Urothelium cell line (cell line): ENCODE results near the gene LAMB3.

Experiments
- DNase-seq: peaks from one replicate; pipeline ENCODE4 v3.0.0; 2011; ENCODE audit warnings: low spot score, mixed read lengths
- FAIRE-seq: peaks from 2 replicates; lab custom pipeline; 2011; peaks lifted over from hg19 to GRCh38; lab: Jason Lieb, UNC

Gene LAMB3

GRCh38 chr1:209600541-209600940 lies 51.7 kb downstream of the LAMB3 start:
- DNase-seq (no peak), FAIRE-seq (no peak)

GRCh38 chr1:209598227-209598626 lies 54.0 kb downstream of the LAMB3 start:
- DNase-seq (no peak), FAIRE-seq (no peak)

- FAIRE-seq = no peak
Measured at GRCh38 chr1:209597499-209597898, 54.7 kb downstream of the LAMB3 start.

GRCh38 chr1:209595599-209596285 lies 56.5 kb downstream of the LAMB3 start:
- DNase-seq = no peak

More at GRCh38 chr1:209597499-209597898, 54.7 kb downstream of the LAMB3 start:
- no peak for DNase-seq

GRCh38 chr1:209595028-209595427 lies 57.2 kb downstream of the LAMB3 start:
- DNase-seq (no peak), FAIRE-seq (no peak)

More at GRCh38 chr1:209595599-209596285, 56.5 kb downstream of the LAMB3 start:
- peak; percentile 30 for FAIRE-seq

- FAIRE-seq = no peak
Measured at GRCh38 chr1:209594440-209594839, 57.8 kb downstream of the LAMB3 start.

GRCh38 chr1:209593747-209594146 lies 58.5 kb downstream of the LAMB3 start:
- DNase-seq = no peak
- FAIRE-seq = no peak

More at GRCh38 chr1:209594440-209594839, 57.8 kb downstream of the LAMB3 start:
- DNase-seq = no peak

- DNase-seq (no peak), FAIRE-seq (no peak)
Measured at GRCh38 chr1:209590405-209590804, 61.8 kb downstream of the LAMB3 start.

GRCh38 chr1:209589863-209590262 lies 62.4 kb downstream of the LAMB3 start:
- FAIRE-seq (no peak), DNase-seq (no peak)

- FAIRE-seq = no peak
- DNase-seq = no peak
Measured at GRCh38 chr1:209589440-209589839, 62.8 kb downstream of the LAMB3 start.

GRCh38 chr1:209587789-209588188 lies 64.4 kb downstream of the LAMB3 start:
- DNase-seq (peak; percentile 27), FAIRE-seq (no peak)

GRCh38 chr1:209586221-209586740 lies 65.9 kb downstream of the LAMB3 start:
- DNase-seq (no peak), FAIRE-seq (no peak)

- DNase-seq = no peak
- FAIRE-seq = no peak
Measured at GRCh38 chr1:209585672-209586071, 66.6 kb downstream of the LAMB3 start.

GRCh38 chr1:209585197-209585596 lies 67.0 kb downstream of the LAMB3 start:
- no peak for DNase-seq
- no peak for FAIRE-seq

- DNase-seq = no peak
- FAIRE-seq = no peak
Measured at GRCh38 chr1:209584231-209584672, 68.0 kb downstream of the LAMB3 start.

- FAIRE-seq (no peak), DNase-seq (peak; percentile 46)
Measured at GRCh38 chr1:209583408-209583807, 68.8 kb downstream of the LAMB3 start, which contains the start of gene CAMK1G. CAMK1G (plus strand) TSS chr1:209583714; CDS start chr1:209594984, 11,270 bp downstream.

GRCh38 chr1:209580577-209580976 lies 71.6 kb downstream of the LAMB3 start:
- FAIRE-seq = no peak

GRCh38 chr1:209577346-209577745 lies 74.9 kb downstream of the LAMB3 start:
- DNase-seq (no peak), FAIRE-seq (no peak)

More at GRCh38 chr1:209580577-209580976, 71.6 kb downstream of the LAMB3 start:
- no peak for DNase-seq

GRCh38 chr1:209576392-209577197 lies 75.6 kb downstream of the LAMB3 start:
- peak; percentile 90 for DNase-seq
- no peak for FAIRE-seq

- FAIRE-seq (no peak), DNase-seq (no peak)
Measured at GRCh38 chr1:209570743-209571142, 81.5 kb downstream of the LAMB3 start.

- DNase-seq = peak; percentile 72
- no peak for FAIRE-seq
Measured at GRCh38 chr1:209569455-209570207, 82.6 kb downstream of the LAMB3 start.
